NCI-H748 treated with DMSO at 0.1 percent for 48 hours (cell line): ENCODE data around the gene BST2.

Experiments used
- DNase-seq: peaks from one replicate; lab custom pipeline; 2025; lab: John Stamatoyannopoulos, UW

BST2 gene

GRCh38 chr19:17405250-17406045 is at the start of gene BST2:
BST2 (minus strand) TSS chr19:17405630; CDS start chr19:17405575, 55 bp downstream.
- DNase-seq = no peak

- no peak for DNase-seq
Observed at GRCh38 chr19:17454576-17455071, 49.2 kb upstream of the BST2 start.

- no peak for DNase-seq
Observed at GRCh38 chr19:17451820-17452219, 46.4 kb upstream of the BST2 start.

GRCh38 chr19:17450264-17451075 is 45.0 kb upstream of the BST2 start:
- DNase-seq = no peak

- no peak for DNase-seq
Observed at GRCh38 chr19:17448131-17448967, 42.9 kb upstream of the BST2 start, which contains the start of gene TMEM221. TMEM221 (minus strand) TSS chr19:17448668; CDS start chr19:17448462, 206 bp downstream.

GRCh38 chr19:17447704-17448130 is 42.3 kb upstream of the BST2 start:
- no peak for DNase-seq

- DNase-seq = no peak
Observed at GRCh38 chr19:17445526-17446165, 40.2 kb upstream of the BST2 start.

GRCh38 chr19:17441241-17442021 is 36.0 kb upstream of the BST2 start:
- DNase-seq = no peak

- DNase-seq = no peak
Observed at GRCh38 chr19:17436874-17437267, 31.4 kb upstream of the BST2 start.

GRCh38 chr19:17436094-17436873 is 30.9 kb upstream of the BST2 start:
- DNase-seq = no peak

- DNase-seq = no peak
Observed at GRCh38 chr19:17435218-17435617, 29.8 kb upstream of the BST2 start.

- DNase-seq = no peak
Observed at GRCh38 chr19:17431417-17431816, 26.0 kb upstream of the BST2 start.

GRCh38 chr19:17429641-17430113 is 24.2 kb upstream of the BST2 start:
- DNase-seq = no peak

- peak; percentile 20 for DNase-seq
Observed at GRCh38 chr19:17424743-17425365, 19.4 kb upstream of the BST2 start.

- no peak for DNase-seq
Observed at GRCh38 chr19:17423429-17424208, 18.2 kb upstream of the BST2 start.

- DNase-seq = no peak
Observed at GRCh38 chr19:17421942-17422341, 16.5 kb upstream of the BST2 start.

GRCh38 chr19:17420475-17420924 is 15.1 kb upstream of the BST2 start:
- no peak for DNase-seq
